GM21717 (cell line): ENCODE data around the gene HID1.

Source experiments
- ATAC-seq: cut with Tn5 transposase; IDR thresholded peaks from one replicate; pipeline ENCODE4 v1.9.1; 2021; ENCODE audit warnings: mild to moderate bottlenecking, moderate library complexity; ENCODE audit not compliant: unreplicated experiment

HID1 gene

DNA sequence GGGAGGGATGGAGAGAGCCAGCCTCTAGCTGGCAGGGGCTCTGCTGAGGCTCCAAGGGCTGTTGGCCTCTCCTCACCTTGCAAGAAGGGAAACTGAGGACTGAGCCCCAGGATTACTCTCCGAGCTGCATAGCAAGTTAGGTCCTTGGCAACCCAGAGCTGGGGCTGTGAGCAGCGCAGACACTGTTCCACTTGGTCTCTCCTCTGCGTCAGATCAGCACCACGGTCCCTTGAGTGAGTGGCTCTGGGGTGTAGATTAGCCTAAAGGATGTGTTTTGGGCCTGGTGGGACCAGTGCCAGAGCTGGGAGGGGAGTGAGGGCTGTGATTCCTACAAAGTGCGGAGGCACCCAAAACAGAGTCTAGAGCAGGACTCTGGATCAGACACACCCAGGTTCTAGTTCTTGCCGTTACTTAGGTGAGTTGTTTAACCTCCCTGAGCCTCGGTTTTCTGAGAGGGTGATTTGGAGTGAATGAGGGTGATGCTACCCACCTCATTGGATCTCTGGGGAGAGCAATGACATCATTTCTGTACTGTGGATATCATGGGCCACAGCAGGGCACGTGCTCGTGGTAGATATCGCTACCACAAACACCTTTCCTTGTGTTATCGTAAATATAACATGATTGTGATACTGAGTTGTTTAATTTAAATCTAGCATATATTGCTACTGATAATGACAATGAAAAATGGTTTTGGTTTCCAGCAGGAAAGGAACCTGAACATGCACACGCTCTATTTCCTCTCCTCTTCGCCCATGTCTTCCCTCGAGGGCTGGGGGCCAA lies 71.0 kb downstream of the HID1 start:
- no peak for ATAC-seq
